Measurements from ENCODE around the gene CPSF7.

The CPSF7 gene, protein sequence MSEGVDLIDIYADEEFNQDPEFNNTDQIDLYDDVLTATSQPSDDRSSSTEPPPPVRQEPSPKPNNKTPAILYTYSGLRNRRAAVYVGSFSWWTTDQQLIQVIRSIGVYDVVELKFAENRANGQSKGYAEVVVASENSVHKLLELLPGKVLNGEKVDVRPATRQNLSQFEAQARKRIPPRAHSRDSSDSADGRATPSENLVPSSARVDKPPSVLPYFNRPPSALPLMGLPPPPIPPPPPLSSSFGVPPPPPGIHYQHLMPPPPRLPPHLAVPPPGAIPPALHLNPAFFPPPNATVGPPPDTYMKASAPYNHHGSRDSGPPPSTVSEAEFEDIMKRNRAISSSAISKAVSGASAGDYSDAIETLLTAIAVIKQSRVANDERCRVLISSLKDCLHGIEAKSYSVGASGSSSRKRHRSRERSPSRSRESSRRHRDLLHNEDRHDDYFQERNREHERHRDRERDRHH

DNA sequence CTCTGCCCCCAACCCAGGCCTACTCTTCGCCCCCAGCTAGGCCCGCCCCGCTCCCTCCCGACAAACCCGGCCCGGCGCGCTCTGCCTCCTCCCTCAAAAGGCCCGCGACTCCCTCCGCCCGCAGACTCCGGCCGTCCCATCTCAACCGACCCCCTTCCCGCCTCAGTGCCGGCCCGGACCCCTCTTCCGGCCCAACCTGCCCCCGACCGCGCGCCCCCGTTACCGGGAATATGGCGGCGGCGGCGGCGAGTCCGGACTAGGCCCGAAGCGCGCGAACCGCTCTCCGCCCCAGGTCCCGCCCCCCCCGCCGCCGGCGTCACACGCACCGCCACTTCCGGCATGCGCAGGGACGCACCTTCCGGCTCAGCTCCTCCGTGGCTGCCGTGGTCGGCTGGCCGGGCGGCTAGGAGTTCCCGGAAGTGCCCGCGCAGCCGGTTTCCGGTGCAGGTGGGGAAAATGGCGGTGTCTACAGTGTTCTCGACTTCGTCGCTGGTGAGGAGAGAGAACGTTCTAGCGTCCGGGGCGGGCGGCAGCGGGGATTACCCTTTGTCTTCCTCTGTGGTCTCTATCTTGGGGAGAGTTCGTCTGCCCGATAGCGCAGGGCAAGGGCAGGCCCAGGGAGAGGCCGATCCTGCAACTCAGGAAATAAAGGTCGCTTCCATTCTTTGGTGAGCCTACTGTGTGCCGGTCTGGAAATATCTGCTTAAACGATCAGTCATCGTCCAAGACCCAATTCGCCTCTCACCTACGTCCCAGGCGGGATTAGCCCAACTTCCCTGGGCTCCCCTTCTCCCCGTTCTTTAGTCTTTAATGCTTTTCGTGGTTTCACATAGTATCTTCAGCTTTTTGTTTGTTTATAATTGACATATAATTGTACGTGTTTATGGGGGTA, at the start of gene CPSF7, which contains the start of gene SDHAF2:
CPSF7 (minus strand) TSS at position 285 of the 892 bp plus-strand sequence. CDS start 740 bp downstream, outside the sequence.
SDHAF2 (plus strand) TSS at position 434 of the 892 bp plus-strand sequence; CDS start at position 457, 23 bp downstream.
- DNase-seq (ENCODE audit: low read depth in 2 of 2): peak; percentile 94 to 96
- peak within 1 kb of the TSS; percentile 90 to 93 for H3K4me3 ChIP-seq (replicated peaks in 1 of 2; ENCODE audit: low read depth in 2 of 2, low read length in 2 of 2)
- TF ChIP-seq CTCF (IDR thresholded peaks at IDR 0.05; ENCODE audit: low read depth, low read length): no peak

- DNase-seq (ENCODE audit: low read depth in 2 of 2): peak; percentile 34 to 37
- TF ChIP-seq CTCF (IDR thresholded peaks at IDR 0.05; ENCODE audit: low read depth, low read length): peak; percentile 89
- no peak overlapping the region for H3K4me3 ChIP-seq (replicated peaks in 1 of 2; ENCODE audit: low read depth in 2 of 2, low read length in 2 of 2)
These were observed 48.0 kb upstream of the CPSF7 start for GRCh38 chr11:61477727-61478148.

DNA sequence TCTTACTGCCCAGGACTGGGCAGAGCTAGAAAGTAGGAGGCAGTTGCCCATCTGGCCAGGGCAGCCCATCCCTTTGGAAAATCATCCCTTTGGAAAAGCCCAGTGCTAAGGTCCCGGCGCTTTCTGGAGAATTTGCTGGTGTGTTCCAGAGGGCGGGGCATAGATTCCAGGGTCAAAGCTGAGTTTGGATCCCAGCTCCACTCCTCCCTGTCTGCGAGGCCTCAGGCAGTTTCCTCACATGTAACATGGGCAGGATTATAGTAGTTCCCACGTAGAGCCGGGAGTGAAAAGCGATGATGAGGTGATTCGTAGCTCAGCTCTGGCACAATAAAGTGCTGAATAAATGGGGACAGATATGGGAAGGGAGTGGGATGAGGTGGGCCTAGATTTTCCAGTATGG, 47.4 kb upstream of the CPSF7 start:
- no peak for DNase-seq (ENCODE audit: low read depth in 2 of 2)
- H3K4me3 ChIP-seq (replicated peaks in 1 of 2; ENCODE audit: low read depth in 2 of 2, low read length in 2 of 2): no peak overlapping the region
- no peak for TF ChIP-seq CTCF (IDR thresholded peaks at IDR 0.05; ENCODE audit: low read depth, low read length)

DNA sequence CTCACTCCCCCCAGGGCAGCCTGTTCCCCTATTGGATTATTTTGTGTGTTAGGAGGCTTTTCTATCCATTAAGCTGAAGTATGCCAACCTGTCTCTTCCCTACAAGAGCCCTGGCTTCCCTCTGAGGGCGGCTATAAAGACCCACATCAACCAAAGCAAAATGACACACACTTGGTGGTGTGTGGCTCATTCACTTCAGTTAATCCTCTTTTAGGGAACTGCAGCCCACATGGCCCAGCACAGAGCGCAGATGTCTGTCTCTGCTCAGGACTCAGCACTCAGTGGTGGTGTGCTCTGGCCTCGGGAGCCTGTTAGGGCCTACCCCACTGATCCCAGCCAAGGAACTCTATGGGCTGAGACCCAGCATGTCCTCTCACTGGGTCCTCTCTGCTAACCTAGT, 46.6 kb upstream of the CPSF7 start:
- DNase-seq (ENCODE audit: low read depth in 2 of 2): no peak
- no peak overlapping the region for H3K4me3 ChIP-seq (replicated peaks in 1 of 2; ENCODE audit: low read depth in 2 of 2, low read length in 2 of 2)
- TF ChIP-seq CTCF (IDR thresholded peaks at IDR 0.05; ENCODE audit: low read depth, low read length): no peak

GRCh38 chr11:61475433-61475832, 45.7 kb upstream of the CPSF7 start:
- no peak for DNase-seq (ENCODE audit: low read depth in 2 of 2)
- TF ChIP-seq CTCF (IDR thresholded peaks at IDR 0.05; ENCODE audit: low read depth, low read length): no peak
- H3K4me3 ChIP-seq (replicated peaks in 1 of 2; ENCODE audit: low read depth in 2 of 2, low read length in 2 of 2): no peak overlapping the region

- H3K4me3 ChIP-seq (replicated peaks in 1 of 2; ENCODE audit: low read depth in 2 of 2, low read length in 2 of 2): no peak overlapping the region
- TF ChIP-seq CTCF (IDR thresholded peaks at IDR 0.05; ENCODE audit: low read depth, low read length): no peak
- no peak for DNase-seq (ENCODE audit: low read depth in 2 of 2)
These were observed 44.4 kb upstream of the CPSF7 start for GRCh38 chr11:61474013-61474643.

Measured in cardiac fibroblast (primary cell).